H1 (cell line): Measurements from ENCODE around the gene ZCCHC18. TPM values are rescaled to one million over a fixed set of nuclear protein-coding genes. Genes with fewer than 3 reads are reported as not detected.

Experiments
- CTCF ChIA-PET: fragments of 300-600 bp; sonication (Branson Sonifier 250); formaldehyde crosslinking; loops from one replicate; lab custom pipeline; 2021; ENCODE audit not compliant: partially characterized antibody; lab: Charles Lee
- POLR2A ChIA-PET: fragments of 300-600 bp; sonication (Branson Sonifier 250); formaldehyde crosslinking; loops from one replicate; lab custom pipeline; 2021; ENCODE audit warnings: inconsistent platforms; ENCODE audit not compliant: partially characterized antibody; lab: Charles Lee
- DNase-seq, 2 experiments: peaks; one replicate each; pipeline versions ENCODE4 v3.0.0 to v3.0.0-alpha.2; 2010 to 2022; ENCODE audit warnings: low spot score in 2 of 2, low read depth in 1 of 2, mixed read lengths in 1 of 2
- FAIRE-seq: peaks from 2 replicates; lab custom pipeline; 2011; peaks lifted over from hg19 to GRCh38; lab: Jason Lieb, UNC
- H2AFZ ChIP-seq: 2 replicates; pipeline ENCODE4 v1.8.1; 2012; ENCODE audit warnings: low read length, inconsistent platforms
- H2AK5ac ChIP-seq: 2 replicates; pipeline ENCODE4 v1.6.1; 2013; ENCODE audit warnings: low read depth, low read length
- H2BK120ac ChIP-seq: replicated peaks from 2 replicates; pipeline ENCODE3; 2013; ENCODE audit warnings: low read depth, low read length, inconsistent platforms
- H2BK12ac ChIP-seq: 2 replicates; pipeline ENCODE4 v1.6.1; 2013; ENCODE audit warnings: low read depth, low read length
- H2BK15ac ChIP-seq: 2 replicates; pipeline ENCODE4 v1.6.1; 2013; ENCODE audit warnings: low read length
- H2BK20ac ChIP-seq: 2 replicates; pipeline ENCODE4 v1.6.1; 2013; ENCODE audit warnings: low read length
- H2BK5ac ChIP-seq: 2 replicates; pipeline ENCODE4 v1.6.1; 2013; ENCODE audit warnings: low read depth, low read length
- H3K14ac ChIP-seq: 2 replicates; pipeline ENCODE4 v1.6.1; 2013; ENCODE audit warnings: inconsistent platforms; ENCODE audit not compliant: insufficient read length
- H3K18ac ChIP-seq: 2 replicates; pipeline ENCODE4 v1.6.1; 2013; ENCODE audit warnings: low read length; ENCODE audit errors: extremely low read depth
- H3K23ac ChIP-seq: 2 replicates; pipeline ENCODE4 v1.6.1; 2013; ENCODE audit warnings: inconsistent platforms; ENCODE audit not compliant: insufficient read length
- H3K23me2 ChIP-seq: 2 replicates; pipeline ENCODE4 v1.6.1; 2013; ENCODE audit warnings: low read depth, low read length
- H3K27ac ChIP-seq: 2 replicates; pipeline ENCODE4 v1.6.1; 2011; ENCODE audit warnings: low read depth, low read length, inconsistent platforms
- H3K27me3 ChIP-seq, 4 experiments: replicated peaks in 1 of 4; 1 replicate in 1 of 4; 2 replicates in 3 of 4; pipeline versions ENCODE4 v1.6.1 to v1.8.1; 2011 to 2013; ENCODE audit warnings: low read length in 3 of 4, mild to moderate bottlenecking in 3 of 4, inconsistent platforms in 2 of 4, mixed read lengths in 2 of 4, moderate library complexity in 1 of 4; ENCODE audit not compliant: control insufficient read depth in 3 of 4, insufficient read depth in 3 of 4; ENCODE audit errors: extremely low read depth in 1 of 4
- H3K36me3 ChIP-seq, 4 experiments: 2 replicates each; pipeline versions ENCODE4 v1.6.1 to v1.8.1; 2011 to 2013; ENCODE audit warnings: mild to moderate bottlenecking in 4 of 4, low read length in 3 of 4, moderate library complexity in 2 of 4, control low read depth in 1 of 4, inconsistent platforms in 1 of 4; ENCODE audit not compliant: insufficient read depth in 4 of 4, control insufficient read depth in 2 of 4
- H3K4ac ChIP-seq: replicated peaks from 2 replicates; pipeline ENCODE3; 2013; ENCODE audit warnings: low read length, low read depth, mixed read lengths, inconsistent platforms; ENCODE audit not compliant: insufficient read length
- H3K4me1 ChIP-seq, 4 experiments: replicated peaks in 1 of 4; 1 replicate in 1 of 4; 2 replicates in 3 of 4; pipeline versions ENCODE4 v1.6.1 to v1.8.1; 2011 to 2013; ENCODE audit warnings: low read length in 3 of 4, inconsistent platforms in 2 of 4, mixed read lengths in 1 of 4; ENCODE audit not compliant: insufficient read depth in 4 of 4, control insufficient read depth in 3 of 4
- H3K4me2 ChIP-seq, 2 experiments: 2 replicates each; pipeline versions ENCODE4 v1.6.1 to v1.8.1; 2011 to 2013; ENCODE audit warnings: low read depth in 2 of 2, low read length in 2 of 2, control low read depth in 1 of 2, inconsistent platforms in 1 of 2, mild to moderate bottlenecking in 1 of 2; ENCODE audit not compliant: insufficient read depth in 1 of 2
- H3K4me3 ChIP-seq, 4 experiments: fragments of 200-600, 300-600 bp in 1 of 4; sonication (generic), shearing (Covaris generic), sonication (Bioruptor Twin) in 1 of 4; 2 replicates each; pipeline versions ENCODE4 v1.5.1 to v1.8.1; 2011 to 2016; ENCODE audit warnings: low read length in 4 of 4, low read depth in 3 of 4, control low read depth in 2 of 4, inconsistent platforms in 2 of 4, mild to moderate bottlenecking in 2 of 4, mixed read lengths in 1 of 4, moderate library complexity in 1 of 4; ENCODE audit not compliant: insufficient read depth in 2 of 4; ENCODE audit errors: extremely low read depth in 1 of 4
- H3K56ac ChIP-seq: replicated peaks from 2 replicates; pipeline ENCODE3; 2013; ENCODE audit warnings: low read depth, mild to moderate bottlenecking, mixed read lengths, low read length, inconsistent platforms; ENCODE audit not compliant: insufficient read length
- H3K79me1 ChIP-seq: 2 replicates; pipeline ENCODE4 v1.6.1; 2013; ENCODE audit warnings: low read depth, low read length, control low read depth
- H3K79me2 ChIP-seq, 2 experiments: 2 replicates each; pipeline versions ENCODE4 v1.6.1 to v1.8.1; 2012 to 2013; ENCODE audit warnings: low read length in 2 of 2, mild to moderate bottlenecking in 2 of 2, inconsistent platforms in 1 of 2; ENCODE audit not compliant: insufficient read depth in 2 of 2, control insufficient read depth in 1 of 2
- H3K9ac ChIP-seq, 4 experiments: replicated peaks in 1 of 4; 1 replicate in 1 of 4; 2 replicates in 3 of 4; pipeline versions ENCODE4 v1.6.1 to v1.8.1; 2011 to 2013; ENCODE audit warnings: low read depth in 3 of 4, low read length in 3 of 4, control low read depth in 2 of 4, mild to moderate bottlenecking in 2 of 4, moderate library complexity in 2 of 4, inconsistent platforms in 1 of 4; ENCODE audit errors: extremely low read depth in 1 of 4
- H3K9me3 ChIP-seq, 2 experiments: 2 replicates each; pipeline versions ENCODE4 v1.6.1 to v1.8.1; 2012 to 2013; ENCODE audit warnings: mild to moderate bottlenecking in 2 of 2, moderate library complexity in 2 of 2, control low read depth in 1 of 2, inconsistent platforms in 1 of 2, low read depth in 1 of 2, low read length in 1 of 2, mixed read lengths in 1 of 2; ENCODE audit not compliant: insufficient read depth in 2 of 2
- H4K20me1 ChIP-seq, 2 experiments: replicated peaks in 1 of 2; 2 replicates each; pipeline versions ENCODE3 to v1.8.1; 2011 to 2013; ENCODE audit warnings: inconsistent platforms in 2 of 2, low read length in 2 of 2, mild to moderate bottlenecking in 1 of 2; ENCODE audit not compliant: insufficient read depth in 2 of 2, control insufficient read depth in 1 of 2
- H4K5ac ChIP-seq: 2 replicates; pipeline ENCODE4 v1.6.1; 2013; ENCODE audit warnings: low read length, low read depth, mixed read lengths, inconsistent platforms; ENCODE audit not compliant: insufficient read length
- H4K8ac ChIP-seq: 2 replicates; pipeline ENCODE4 v1.8.0; 2013; ENCODE audit warnings: mild to moderate bottlenecking, moderate library complexity, low read length, inconsistent platforms; ENCODE audit not compliant: insufficient read depth; ENCODE audit errors: extremely low read depth
- H4K91ac ChIP-seq: replicated peaks from 2 replicates; pipeline ENCODE3; 2013; ENCODE audit warnings: low read length, mixed read lengths, inconsistent platforms; ENCODE audit not compliant: insufficient read length
- ASH2L ChIP-seq: fragments of 200-600, 300-600 bp; sonication (generic); IDR thresholded peaks from one replicate; pipeline ENCODE4 v1.7.1; 2017; ENCODE audit warnings: low read length
- CHD2 ChIP-seq: IDR thresholded peaks from 2 replicates; pipeline ENCODE4 v1.6.1; 2012; ENCODE audit warnings: low read length, improper control_type of control experiment
- EGR1 ChIP-seq: IDR thresholded peaks from 2 replicates; pipeline ENCODE4 v1.6.1; 2011; ENCODE audit warnings: low read depth, low read length, borderline replicate concordance
- EP300 ChIP-seq, 2 experiments: IDR thresholded peaks; 1 replicate in 1 of 2; 2 replicates in 1 of 2; pipeline ENCODE4 v1.6.1; 2011 to 2012; ENCODE audit warnings: low read depth in 2 of 2, low read length in 2 of 2, mild to moderate bottlenecking in 2 of 2, borderline replicate concordance in 1 of 2, inconsistent platforms in 1 of 2, moderate library complexity in 1 of 2
- HDAC6 ChIP-seq: IDR thresholded peaks from one replicate; pipeline ENCODE4 v1.7.1; 2012; ENCODE audit warnings: low read depth, mild to moderate bottlenecking, inconsistent platforms, low read length, moderate library complexity
- KDM4A ChIP-seq: IDR thresholded peaks from one replicate; pipeline ENCODE4 v1.7.1; 2012; ENCODE audit warnings: low read depth, mild to moderate bottlenecking, moderate library complexity, low read length, inconsistent platforms; ENCODE audit not compliant: severe bottlenecking
- MAFK ChIP-seq: IDR thresholded peaks from 2 replicates; pipeline ENCODE4 v1.6.1; 2012; ENCODE audit warnings: low read depth, mild to moderate bottlenecking, improper control_type of control experiment, low read length
- MAX ChIP-seq: IDR thresholded peaks from 2 replicates; pipeline ENCODE4 v1.6.1; 2012; ENCODE audit warnings: inconsistent platforms
- RAD21 ChIP-seq, 2 experiments: IDR thresholded peaks in 1 of 2; conservative IDR thresholded peaks in 1 of 2; 2 replicates each; pipeline ENCODE4 v1.6.1; 2011; ENCODE audit warnings: low read depth in 2 of 2, low read length in 2 of 2, improper control_type of control experiment in 1 of 2, inconsistent platforms in 1 of 2, mild to moderate bottlenecking in 1 of 2, moderate library complexity in 1 of 2
- RFX5 ChIP-seq: IDR thresholded peaks from 2 replicates; pipeline ENCODE4 v1.6.1; 2011; ENCODE audit warnings: low read depth, low read length, improper control_type of control experiment, borderline replicate concordance
- RNF2 ChIP-seq: fragments of 200-900, 300-1000 bp; sonication (generic); IDR thresholded peaks from 2 replicates; pipeline ENCODE4 v1.7.1; 2016; ENCODE audit warnings: borderline replicate concordance, low read depth, mild to moderate bottlenecking, antibody characterized with exemption, low read length; ENCODE audit not compliant: poor library complexity, severe bottlenecking; ENCODE audit errors: missing control alignments
- RXRA ChIP-seq: IDR thresholded peaks from 2 replicates; pipeline ENCODE4 v1.6.1; 2011; ENCODE audit warnings: low read depth, mild to moderate bottlenecking, low read length, moderate library complexity; ENCODE audit not compliant: insufficient read depth
- SAP30 ChIP-seq: fragments of 300-600 bp; sonication (generic); IDR thresholded peaks from 2 replicates; pipeline ENCODE4 v1.7.1; 2012; ENCODE audit warnings: low read length, moderate library complexity, mild to moderate bottlenecking, inconsistent platforms; ENCODE audit not compliant: insufficient read depth, insufficient replicate concordance
- SP1 ChIP-seq: IDR thresholded peaks from 2 replicates; pipeline ENCODE4 v1.6.1; 2011; ENCODE audit warnings: low read depth, low read length
- polyA plus RNA-seq, 7 experiments: library from polyadenylated mRNA; depleted of rRNA in 3 of 7; stranded (reverse) in 5 of 7; unstranded in 2 of 7; fragments of >200 nt in 5 of 7; fragments of 200-250 nt in 2 of 7; gene quantifications; 1 replicate in 5 of 7; 2 replicates in 1 of 7; 4 replicates in 1 of 7; pipeline versions ENCODE4 v1.2.1 to v1.2.3, GENCODE V29; 2011 to 2013; ENCODE audit warnings: missing spikeins in 2 of 7, mixed read lengths in 2 of 7
- total RNA-seq: library from RNA; stranded (reverse); fragmentation: NEBNext Ultra II Directional; extraction: Animal tissue kit (Norgen Biotek cat#: 25700); gene quantifications from 2 replicates; pipeline ENCODE4 v1.2.1, GENCODE V29; 2021

The ZCCHC18 gene
- total and polyA plus RNA-seq, 2 of the 8 experiments (the other 6 are each of a cell fraction or from before 2014, with no cell fraction given), result 3.7 to 8.8 TPM

GRCh38 chrX:104117759-104118158, 5.4 kb downstream of the ZCCHC18 start:
- H4K8ac ChIP-seq, result no peak overlapping the region
- H2BK120ac ChIP-seq, result no peak overlapping the region
- no peak overlapping the region for H2BK5ac ChIP-seq
- no peaks in the 10 kb centered on the region for H3K79me2 ChIP-seq
- H3K79me1 ChIP-seq, result no peaks in the 10 kb centered on the region
- H3K27me3 ChIP-seq, result no peaks in the 10 kb centered on the region
- no peak overlapping the region for H2AK5ac ChIP-seq
- H4K20me1 ChIP-seq, result peaks cover 0 to 5% of the 10 kb centered on the region in 2 experiments
- H4K5ac ChIP-seq, result no peak overlapping the region
- no peaks in the 10 kb centered on the region for H3K9me3 ChIP-seq
- H3K4me1 ChIP-seq, result peaks cover 0 to 5% (median 1%) of the 10 kb centered on the region in 4 experiments; a peak in 3 of 7 replicates
- no peak overlapping the region for H3K4ac ChIP-seq
- peaks cover 2% of the 10 kb centered on the region; the same call in 1 of the 2 replicates for H3K23me2 ChIP-seq
- H4K91ac ChIP-seq, result no peak overlapping the region
- H2AFZ ChIP-seq, result no peak overlapping the region
- no peaks in the 10 kb centered on the region for H3K36me3 ChIP-seq
- ChIA-PET POLR2A (no interaction called here), CTCF (interaction anchor here (0.6 kb wide), 1 partner anchor 629 kb away, joined by 4 read pairs; no protein-coding TSS in a partner anchor)
- H2BK12ac ChIP-seq, result no peak overlapping the region
- H3K14ac ChIP-seq, result no peak overlapping the region
- H3K18ac ChIP-seq, result no peak overlapping the region
- no peak overlapping the region for H3K4me3 ChIP-seq
- no peak overlapping the region for H3K9ac ChIP-seq
- no peak overlapping the region for H3K23ac ChIP-seq
- no peak overlapping the region for H3K56ac ChIP-seq
- FAIRE-seq (no peak), DNase-seq (no peak)
- H2BK20ac ChIP-seq, result no peak overlapping the region
- no peak overlapping the region for H3K27ac ChIP-seq
- no peak overlapping the region for H3K4me2 ChIP-seq
- H2BK15ac ChIP-seq, result no peak overlapping the region
- no peak for TF ChIP-seq RAD21 (IDR thresholded peaks at IDR 0.05 in 1 of 2, conservative IDR thresholded peaks at IDR 0.05 in 1 of 2; ENCODE audit: low read depth in 2 of 2, low read length in 2 of 2)
- TF ChIP-seq EGR1, result no peak
- no peak for TF ChIP-seq RNF2
- TF ChIP-seq RXRA, result no peak
- no peak for TF ChIP-seq SAP30
- TF ChIP-seq HDAC6, result no peak
- TF ChIP-seq RFX5, result no peak
- TF ChIP-seq MAX, result no peak
- no peak for TF ChIP-seq KDM4A
- TF ChIP-seq CHD2, result no peak
- no peak for TF ChIP-seq MAFK
- no peak for TF ChIP-seq EP300 (IDR thresholded peaks at IDR 0.05; ENCODE audit: borderline replicate concordance in 1 of 2, low read depth in 2 of 2, low read length in 2 of 2)
- no peak for TF ChIP-seq SP1
- TF ChIP-seq ASH2L, result no peak
